Measurements from ENCODE around the gene LPGAT1.

LPGAT1 gene

GRCh38 chr1:211816586-211816985 lies 14.0 kb downstream of the LPGAT1 start:
- Histone ChIP-seq H3K4me1 (ENCODE audit: low read length) (peaks cover 4% of the 10 kb centered on the region), H3K79me2 (ENCODE audit: low read length) (no peaks in the 10 kb centered on the region; the same call in 1 of the 2 replicates), H3K4me3 (ENCODE audit: low read length) (no peak overlapping the region), H3K27ac (ENCODE audit: low read length) (no peak overlapping the region), H3K9ac (ENCODE audit: low read length) (no peak overlapping the region), H3K4me2 (ENCODE audit: low read length) (no peak overlapping the region), H3K27me3 (ENCODE audit: low read depth, low read length) (no peaks in the 10 kb centered on the region), H3K9me3 (ENCODE audit: insufficient read depth, low read length) (no peaks in the 10 kb centered on the region), H2AFZ (ENCODE audit: low read depth, low read length) (no peak overlapping the region), H3K36me3 (replicated peaks; ENCODE audit: low read depth, low read length) (peaks cover 27% of the 10 kb centered on the region), H4K20me1 (ENCODE audit: insufficient read depth, low read length) (no peaks in the 10 kb centered on the region; the same call in 1 of the 2 replicates)
- TF ChIP-seq CTCF (IDR thresholded peaks at IDR 0.05; ENCODE audit: low read depth, low read length) (no peak), EZH2phosphoT487 (IDR thresholded peaks at IDR 0.05; ENCODE audit: low read depth) (no peak)

- Histone ChIP-seq H4K20me1 (ENCODE audit: insufficient read depth, low read length) (no peaks in the 10 kb centered on the region; the same call in 1 of the 2 replicates), H3K4me2 (ENCODE audit: low read length) (no peak overlapping the region), H3K36me3 (replicated peaks; ENCODE audit: low read depth, low read length) (peaks cover 20% of the 10 kb centered on the region), H2AFZ (ENCODE audit: low read depth, low read length) (no peak overlapping the region), H3K27ac (ENCODE audit: low read length) (no peak overlapping the region), H3K9me3 (ENCODE audit: insufficient read depth, low read length) (no peaks in the 10 kb centered on the region), H3K9ac (ENCODE audit: low read length) (no peak overlapping the region), H3K4me3 (ENCODE audit: low read length) (no peak overlapping the region), H3K79me2 (ENCODE audit: low read length) (no peaks in the 10 kb centered on the region), H3K27me3 (ENCODE audit: low read depth, low read length) (no peaks in the 10 kb centered on the region), H3K4me1 (ENCODE audit: low read length) (no peaks in the 10 kb centered on the region)
- no peak for TF ChIP-seq EZH2phosphoT487 (IDR thresholded peaks at IDR 0.05; ENCODE audit: low read depth)
- no peak for TF ChIP-seq CTCF (IDR thresholded peaks at IDR 0.05; ENCODE audit: low read depth, low read length)
These were observed 16.2 kb downstream of the LPGAT1 start for GRCh38 chr1:211814313-211814712.

- Histone ChIP-seq H3K4me1 (ENCODE audit: low read length) (no peaks in the 10 kb centered on the region), H4K20me1 (ENCODE audit: insufficient read depth, low read length) (no peaks in the 10 kb centered on the region; the same call in 1 of the 2 replicates), H3K9ac (ENCODE audit: low read length) (no peak overlapping the region), H3K36me3 (replicated peaks; ENCODE audit: low read depth, low read length) (peaks cover 22% of the 10 kb centered on the region), H2AFZ (ENCODE audit: low read depth, low read length) (no peak overlapping the region), H3K79me2 (ENCODE audit: low read length) (no peaks in the 10 kb centered on the region), H3K4me3 (ENCODE audit: low read length) (no peak overlapping the region), H3K27me3 (ENCODE audit: low read depth, low read length) (no peaks in the 10 kb centered on the region), H3K9me3 (ENCODE audit: insufficient read depth, low read length) (no peaks in the 10 kb centered on the region), H3K4me2 (ENCODE audit: low read length) (no peak overlapping the region), H3K27ac (ENCODE audit: low read length) (no peak overlapping the region)
- no peak for TF ChIP-seq EZH2phosphoT487 (IDR thresholded peaks at IDR 0.05; ENCODE audit: low read depth)
- no peak for TF ChIP-seq CTCF (IDR thresholded peaks at IDR 0.05; ENCODE audit: low read depth, low read length)
These were observed 17.0 kb downstream of the LPGAT1 start for GRCh38 chr1:211813590-211813989.

GRCh38 chr1:211812584-211812983 lies 18.0 kb downstream of the LPGAT1 start:
- TF ChIP-seq CTCF (IDR thresholded peaks at IDR 0.05; ENCODE audit: low read depth, low read length) (no peak), EZH2phosphoT487 (IDR thresholded peaks at IDR 0.05; ENCODE audit: low read depth) (no peak)
- Histone ChIP-seq H4K20me1 (ENCODE audit: insufficient read depth, low read length) (no peaks in the 10 kb centered on the region; the same call in 1 of the 2 replicates), H3K4me2 (ENCODE audit: low read length) (no peak overlapping the region), H3K4me1 (ENCODE audit: low read length) (no peaks in the 10 kb centered on the region), H3K9me3 (ENCODE audit: insufficient read depth, low read length) (no peaks in the 10 kb centered on the region), H3K4me3 (ENCODE audit: low read length) (no peak overlapping the region), H3K27ac (ENCODE audit: low read length) (no peak overlapping the region), H3K79me2 (ENCODE audit: low read length) (no peaks in the 10 kb centered on the region), H3K9ac (ENCODE audit: low read length) (no peak overlapping the region), H2AFZ (ENCODE audit: low read depth, low read length) (no peak overlapping the region), H3K36me3 (replicated peaks; ENCODE audit: low read depth, low read length) (peaks cover 19% of the 10 kb centered on the region), H3K27me3 (ENCODE audit: low read depth, low read length) (no peaks in the 10 kb centered on the region)

Data from OCI-LY3 (cell line).